ENCODE measurements around the gene APLP2. TPM values are rescaled to one million over a fixed set of nuclear protein-coding genes. Genes with fewer than 3 reads are reported as not detected.
A peak's percentile ranks its signal among the peaks of the same experiment; 100 is the strongest.

APLP2 gene
- total RNA-seq, 6 donors from 2014 or later = 249 to 939 (median 653) TPM

DNA sequence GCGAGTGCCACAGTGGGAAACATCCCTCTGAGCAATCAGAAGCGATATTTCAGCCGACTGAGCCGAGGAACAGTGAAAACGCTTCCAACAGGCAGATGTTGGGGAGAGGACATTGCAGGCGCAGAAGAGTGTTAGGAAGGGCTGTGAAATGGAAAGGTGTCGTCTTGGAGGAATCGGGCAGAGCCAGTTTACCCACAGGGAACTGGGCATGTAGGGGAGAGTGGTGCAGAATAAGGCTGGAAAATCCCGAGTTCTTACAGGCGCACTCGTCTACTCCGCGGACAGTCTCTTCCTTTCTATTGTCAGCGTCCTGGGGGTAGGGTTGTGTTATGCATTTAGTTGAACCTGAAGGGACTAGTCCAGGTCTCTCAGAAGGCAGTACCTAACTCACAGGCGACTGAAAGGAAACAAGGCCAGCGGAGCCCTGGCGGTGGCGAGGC, 1.1 kb upstream of the APLP2 start:
- Histone ChIP-seq H3K4me1 (peaks cover 10 to 40% (median 20%) of the 10 kb centered on the region in 4 donors), H3K27me3 (no peaks in the 10 kb centered on the region), H3K27ac (peak overlapping the region; percentile 89 to 97 (median 96)), H3K4me3 (peak overlapping the region; percentile 61 to 93 (median 92)), H3K36me3 (no peaks in the 10 kb centered on the region), H3K9me3 (no peaks in the 10 kb centered on the region)
- 45 to 47% methylated on average over 15 to 18 of the region's 18 CpGs for WGBS, 2 donors
- DNase-seq (no peak), ATAC-seq (ENCODE audit: low FRiP score in 2 of 2) (no peak)
- TF ChIP-seq, protein P1, sequence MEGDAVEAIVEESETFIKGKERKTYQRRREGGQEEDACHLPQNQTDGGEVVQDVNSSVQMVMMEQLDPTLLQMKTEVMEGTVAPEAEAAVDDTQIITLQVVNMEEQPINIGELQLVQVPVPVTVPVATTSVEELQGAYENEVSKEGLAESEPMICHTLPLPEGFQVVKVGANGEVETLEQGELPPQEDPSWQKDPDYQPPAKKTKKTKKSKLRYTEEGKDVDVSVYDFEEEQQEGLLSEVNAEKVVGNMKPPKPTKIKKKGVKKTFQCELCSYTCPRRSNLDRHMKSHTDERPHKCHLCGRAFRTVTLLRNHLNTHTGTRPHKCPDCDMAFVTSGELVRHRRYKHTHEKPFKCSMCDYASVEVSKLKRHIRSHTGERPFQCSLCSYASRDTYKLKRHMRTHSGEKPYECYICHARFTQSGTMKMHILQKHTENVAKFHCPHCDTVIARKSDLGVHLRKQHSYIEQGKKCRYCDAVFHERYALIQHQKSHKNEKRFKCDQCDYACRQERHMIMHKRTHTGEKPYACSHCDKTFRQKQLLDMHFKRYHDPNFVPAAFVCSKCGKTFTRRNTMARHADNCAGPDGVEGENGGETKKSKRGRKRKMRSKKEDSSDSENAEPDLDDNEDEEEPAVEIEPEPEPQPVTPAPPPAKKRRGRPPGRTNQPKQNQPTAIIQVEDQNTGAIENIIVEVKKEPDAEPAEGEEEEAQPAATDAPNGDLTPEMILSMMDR (IDR thresholded peaks at IDR 0.05) = no peak
- TF ChIP-seq EP300 (IDR thresholded peaks at IDR 0.05) (no peak), POLR2AphosphoS5 (IDR thresholded peaks at IDR 0.05) (no peak), POLR2A (IDR thresholded peaks at IDR 0.05) (no peak)

DNA sequence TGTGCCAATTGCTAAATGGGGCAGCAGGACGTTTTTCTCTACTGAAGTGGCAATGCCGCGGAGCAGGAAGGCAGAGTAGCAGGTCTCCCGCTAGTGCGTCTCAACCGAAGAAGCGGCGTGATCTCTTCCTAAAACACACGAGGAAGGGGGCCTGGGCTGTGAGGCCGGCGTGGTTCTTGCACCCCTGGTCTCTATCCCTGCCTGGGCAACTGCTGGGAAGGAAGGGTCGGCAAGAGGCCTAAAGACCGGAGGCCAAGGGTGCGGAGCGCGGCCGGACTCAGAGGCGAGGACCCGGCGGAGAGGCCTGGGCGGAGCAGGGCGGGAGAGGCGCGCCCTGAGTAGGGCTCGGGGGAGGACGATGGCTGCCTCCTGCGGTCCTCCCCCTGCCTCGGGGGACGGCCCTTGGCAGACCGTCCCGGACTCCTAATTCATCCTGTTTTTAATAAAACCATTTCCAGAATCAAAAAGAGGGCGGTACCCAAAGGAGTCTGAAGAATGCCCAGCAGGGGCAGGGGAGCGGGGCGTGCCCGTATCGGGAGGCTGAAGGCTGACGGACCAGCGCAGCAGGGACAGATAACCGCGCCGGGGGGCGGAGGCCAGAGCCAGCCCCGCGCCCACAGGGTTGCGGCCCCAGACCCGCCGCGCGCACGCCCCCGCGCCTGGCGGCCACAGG, 572 bp upstream of the APLP2 start:
- no peaks in the 10 kb centered on the region for H3K36me3 ChIP-seq
- H3K4me1 ChIP-seq = peaks cover 10 to 40% (median 20%) of the 10 kb centered on the region in 4 donors
- TF ChIP-seq, protein P1 (IDR thresholded peaks at IDR 0.05) = peak in 4 of 6 experiments; percentile 8 to 52 (median 48)
- TF ChIP-seq EP300 (IDR thresholded peaks at IDR 0.05) = no peak
- peak in 3 of 4 donors; percentile 46 to 47 (median 46) for TF ChIP-seq POLR2A (IDR thresholded peaks at IDR 0.05)
- peak in 1 of 2 donors; percentile 6 for TF ChIP-seq POLR2AphosphoS5 (IDR thresholded peaks at IDR 0.05)
- DNase-seq (peak; percentile 67 to 94), ATAC-seq (ENCODE audit: low FRiP score in 2 of 2) (peak; percentile 82 to 89)
- H3K4me3 ChIP-seq = peak overlapping the region; percentile 61 to 93 (median 92)
- H3K9me3 ChIP-seq = no peaks in the 10 kb centered on the region
- WGBS, 2 donors = 0 to 1% methylated on average over 29 to 30 of the region's 53 CpGs
- H3K27me3 ChIP-seq = no peaks in the 10 kb centered on the region
- H3K27ac ChIP-seq = peak overlapping the region; percentile 89 to 97 (median 96)

DNA sequence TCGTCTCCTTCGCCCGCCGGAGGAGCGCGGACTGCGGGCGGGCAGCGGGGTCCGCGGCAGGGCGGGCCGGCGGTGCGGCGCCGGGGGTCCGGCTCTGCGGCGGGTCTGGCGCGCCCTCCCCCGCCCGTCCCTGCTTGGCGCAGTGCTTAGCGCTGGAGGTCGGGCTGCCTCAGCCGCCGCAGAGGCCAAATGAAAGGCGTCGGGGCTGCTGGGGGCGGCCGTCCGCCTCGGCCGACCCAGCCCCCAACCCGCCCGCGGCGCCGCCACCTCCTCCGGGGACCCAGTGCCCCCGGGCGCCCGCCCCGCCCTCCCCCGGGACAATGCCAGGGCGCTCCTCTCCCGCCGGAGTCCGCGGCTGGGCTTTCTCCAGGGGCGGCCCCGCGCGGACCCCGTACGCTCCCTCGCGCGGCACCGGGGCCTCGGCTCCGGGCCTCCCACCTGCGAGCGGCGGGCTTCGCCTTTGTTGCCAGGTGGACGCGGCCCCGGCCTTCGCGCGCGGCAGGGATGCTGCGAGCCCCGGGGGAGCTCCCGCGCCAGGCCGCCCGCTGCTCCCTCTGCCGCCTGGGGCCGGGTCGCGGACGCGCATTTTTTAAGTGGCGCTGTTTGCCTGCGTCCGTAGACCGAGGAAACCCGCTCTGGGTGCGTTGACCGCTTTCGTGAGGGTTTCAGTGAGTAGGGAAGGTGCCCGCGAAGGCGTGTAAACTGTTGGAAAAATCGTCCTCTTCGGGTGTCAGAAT, 583 bp downstream of the APLP2 start:
- H3K4me3 ChIP-seq = peak overlapping the region; percentile 69 to 93 (median 92)
- peaks cover 10 to 40% (median 20%) of the 10 kb centered on the region in 4 donors for H3K4me1 ChIP-seq
- 0% methylated on average over 3 to 51 of the region's 100 CpGs for WGBS, 2 donors
- H3K27me3 ChIP-seq = no peaks in the 10 kb centered on the region
- H3K36me3 ChIP-seq = no peaks in the 10 kb centered on the region
- ATAC-seq (ENCODE audit: low FRiP score in 2 of 2) (peak in 1 of 2 donors; percentile 30), DNase-seq (peak in 1 of 2 donors; percentile 90)
- H3K9me3 ChIP-seq = no peaks in the 10 kb centered on the region
- peak overlapping the region; percentile 95 to 97 (median 96) for H3K27ac ChIP-seq
- TF ChIP-seq POLR2A (IDR thresholded peaks at IDR 0.05) (peak in 1 of 4 donors; percentile 2), EP300 (IDR thresholded peaks at IDR 0.05) (no peak), POLR2AphosphoS5 (IDR thresholded peaks at IDR 0.05) (peak in 1 of 2 donors; percentile 13)
- TF ChIP-seq, protein P1 (IDR thresholded peaks at IDR 0.05) = peak in 2 of 6 experiments; percentile 7 to 9

DNA sequence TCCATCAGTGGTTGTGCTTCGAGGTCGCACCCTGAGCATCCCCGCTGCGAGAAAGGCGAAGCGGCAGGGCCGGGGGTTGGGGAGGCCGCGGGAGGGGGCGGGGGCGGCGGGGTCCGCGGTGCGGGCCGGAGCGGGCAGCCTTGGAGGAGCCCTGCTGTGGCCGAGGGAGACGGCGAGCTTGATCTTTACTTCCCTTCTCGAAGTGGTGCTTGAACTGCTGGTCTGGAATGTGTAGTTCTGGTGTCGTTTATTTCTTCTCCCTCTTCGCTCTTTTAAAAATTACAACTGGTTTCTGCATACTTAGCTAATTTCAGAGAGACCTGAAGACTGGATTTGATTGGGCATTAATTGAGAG, 1.1 kb downstream of the APLP2 start:
- ATAC-seq (ENCODE audit: low FRiP score in 2 of 2) (peak; percentile 48 to 77), DNase-seq (peak; percentile 73 to 83)
- H3K36me3 ChIP-seq = no peaks in the 10 kb centered on the region
- peak overlapping the region; percentile 95 to 97 (median 96) for H3K27ac ChIP-seq
- peak overlapping the region; percentile 69 to 93 (median 92) for H3K4me3 ChIP-seq
- 1% methylated on average over 18 to 22 of the region's 23 CpGs for WGBS, 2 donors
- peaks cover 10 to 40% (median 20%) of the 10 kb centered on the region in 4 donors for H3K4me1 ChIP-seq
- H3K27me3 ChIP-seq = no peaks in the 10 kb centered on the region
- TF ChIP-seq, protein P1 (IDR thresholded peaks at IDR 0.05) = no peak
- H3K9me3 ChIP-seq = no peaks in the 10 kb centered on the region
